ENCODE results near the gene GPHA2.

Gene GPHA2

DNA sequence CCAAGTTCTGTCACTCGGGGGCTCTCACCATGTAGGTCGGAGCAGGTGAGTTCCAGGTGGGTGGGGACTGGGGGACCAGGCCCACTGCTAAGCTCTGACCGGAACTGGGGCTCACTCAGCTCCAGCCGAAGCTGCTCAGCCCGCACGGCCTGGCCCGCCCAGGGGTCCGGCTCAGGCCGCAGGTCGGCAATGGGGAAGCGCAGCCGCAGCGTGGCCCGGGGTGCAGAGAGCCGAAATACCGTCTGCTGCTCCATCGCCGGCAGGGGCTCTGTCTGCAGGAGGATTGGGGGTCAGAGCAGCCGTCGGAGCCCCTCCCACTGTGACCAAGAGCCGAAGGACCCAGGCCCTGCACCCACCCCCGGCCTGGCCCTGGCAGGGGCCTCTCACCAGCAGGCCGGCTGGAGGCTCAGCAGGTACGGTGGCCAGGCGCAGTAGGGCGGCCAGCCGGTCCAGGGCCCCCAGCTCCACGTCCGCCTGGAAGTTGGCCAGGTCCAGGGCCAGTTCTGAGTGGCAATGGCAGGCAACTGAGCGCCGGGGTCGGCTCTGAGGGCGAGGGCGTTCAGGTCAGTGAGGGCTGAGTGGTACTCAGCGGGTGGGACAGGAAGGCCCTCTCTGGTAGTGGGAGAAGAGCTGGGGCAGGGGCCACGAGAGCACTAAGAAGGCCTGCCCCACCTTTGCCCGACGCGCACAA, 25.9 kb downstream of the GPHA2 start:
- DNase-seq: no peak
- TF ChIP-seq, protein P1, sequence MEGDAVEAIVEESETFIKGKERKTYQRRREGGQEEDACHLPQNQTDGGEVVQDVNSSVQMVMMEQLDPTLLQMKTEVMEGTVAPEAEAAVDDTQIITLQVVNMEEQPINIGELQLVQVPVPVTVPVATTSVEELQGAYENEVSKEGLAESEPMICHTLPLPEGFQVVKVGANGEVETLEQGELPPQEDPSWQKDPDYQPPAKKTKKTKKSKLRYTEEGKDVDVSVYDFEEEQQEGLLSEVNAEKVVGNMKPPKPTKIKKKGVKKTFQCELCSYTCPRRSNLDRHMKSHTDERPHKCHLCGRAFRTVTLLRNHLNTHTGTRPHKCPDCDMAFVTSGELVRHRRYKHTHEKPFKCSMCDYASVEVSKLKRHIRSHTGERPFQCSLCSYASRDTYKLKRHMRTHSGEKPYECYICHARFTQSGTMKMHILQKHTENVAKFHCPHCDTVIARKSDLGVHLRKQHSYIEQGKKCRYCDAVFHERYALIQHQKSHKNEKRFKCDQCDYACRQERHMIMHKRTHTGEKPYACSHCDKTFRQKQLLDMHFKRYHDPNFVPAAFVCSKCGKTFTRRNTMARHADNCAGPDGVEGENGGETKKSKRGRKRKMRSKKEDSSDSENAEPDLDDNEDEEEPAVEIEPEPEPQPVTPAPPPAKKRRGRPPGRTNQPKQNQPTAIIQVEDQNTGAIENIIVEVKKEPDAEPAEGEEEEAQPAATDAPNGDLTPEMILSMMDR (IDR thresholded peaks at IDR 0.05; ENCODE audit: low read length): no peak
- TF ChIP-seq EZH2phosphoT487 (IDR thresholded peaks at IDR 0.05; ENCODE audit: low read length) (no peak), EZH2 (optimal IDR thresholded peaks at IDR 0.05; ENCODE audit: low read depth, low read length) (no peak)
- Histone ChIP-seq H3K27me3 (replicated peaks; ENCODE audit: insufficient read depth, low read length) (no peaks in the 10 kb centered on the region), H3K9me3 (replicated peaks; ENCODE audit: insufficient read depth, low read length) (no peaks in the 10 kb centered on the region), H3K4me3 (ENCODE audit: low read length) (no peak overlapping the region), H3K9ac (ENCODE audit: low read length) (no peak overlapping the region), H4K20me1 (ENCODE audit: insufficient read depth, low read length) (no peaks in the 10 kb centered on the region), H3K27ac (ENCODE audit: low read length) (no peak overlapping the region), H3K4me2 (ENCODE audit: low read depth, low read length) (no peak overlapping the region), H3K9me2 (replicated peaks; ENCODE audit: insufficient read depth, low read length) (no peaks in the 10 kb centered on the region), H3F3A (ENCODE audit: insufficient read depth, low read length) (no peaks in the 10 kb centered on the region), H3K79me2 (ENCODE audit: low read length) (no peaks in the 10 kb centered on the region), H2AFZ (ENCODE audit: low read length) (no peak overlapping the region), H3K4me1 (ENCODE audit: low read length) (no peaks in the 10 kb centered on the region), H3K36me3 (replicated peaks; ENCODE audit: insufficient read depth, low read length) (no peaks in the 10 kb centered on the region; the same call in 1 of the 2 replicates)

DNA sequence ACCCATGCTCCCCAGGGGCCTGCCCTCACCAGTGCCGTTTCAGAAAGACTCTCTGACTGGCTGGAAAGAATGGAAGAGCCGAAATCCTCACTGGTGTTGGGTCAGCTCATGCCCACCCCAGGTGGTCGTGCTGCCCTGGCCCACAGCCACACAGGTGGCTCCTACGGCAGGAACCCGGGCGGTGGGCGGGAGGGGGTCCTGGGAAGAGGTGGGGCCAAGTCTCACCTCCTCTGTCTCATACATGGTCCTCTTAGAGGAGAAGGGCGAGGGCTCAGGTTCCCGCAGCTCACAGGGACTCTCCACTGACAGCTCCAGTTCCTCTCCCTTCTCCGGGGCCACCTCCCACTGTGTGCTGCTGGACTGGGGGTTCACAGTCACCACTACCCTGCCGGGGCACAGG, 26.9 kb downstream of the GPHA2 start:
- Histone ChIP-seq H3K9me3 (replicated peaks; ENCODE audit: insufficient read depth, low read length) (no peaks in the 10 kb centered on the region), H3F3A (ENCODE audit: insufficient read depth, low read length) (no peaks in the 10 kb centered on the region), H4K20me1 (ENCODE audit: insufficient read depth, low read length) (no peaks in the 10 kb centered on the region), H3K9me2 (replicated peaks; ENCODE audit: insufficient read depth, low read length) (no peaks in the 10 kb centered on the region), H3K9ac (ENCODE audit: low read length) (no peak overlapping the region), H3K4me1 (ENCODE audit: low read length) (no peaks in the 10 kb centered on the region), H2AFZ (ENCODE audit: low read length) (no peak overlapping the region), H3K4me3 (ENCODE audit: low read length) (no peak overlapping the region), H3K27me3 (replicated peaks; ENCODE audit: insufficient read depth, low read length) (no peaks in the 10 kb centered on the region), H3K79me2 (ENCODE audit: low read length) (no peaks in the 10 kb centered on the region), H3K27ac (ENCODE audit: low read length) (no peak overlapping the region), H3K36me3 (replicated peaks; ENCODE audit: insufficient read depth, low read length) (no peaks in the 10 kb centered on the region; the same call in 1 of the 2 replicates), H3K4me2 (ENCODE audit: low read depth, low read length) (no peak overlapping the region)
- no peak for DNase-seq
- no peak for TF ChIP-seq EZH2phosphoT487 (IDR thresholded peaks at IDR 0.05; ENCODE audit: low read length)
- TF ChIP-seq, protein P1 (IDR thresholded peaks at IDR 0.05; ENCODE audit: low read length): no peak
- TF ChIP-seq EZH2 (optimal IDR thresholded peaks at IDR 0.05; ENCODE audit: low read depth, low read length): no peak

DNA sequence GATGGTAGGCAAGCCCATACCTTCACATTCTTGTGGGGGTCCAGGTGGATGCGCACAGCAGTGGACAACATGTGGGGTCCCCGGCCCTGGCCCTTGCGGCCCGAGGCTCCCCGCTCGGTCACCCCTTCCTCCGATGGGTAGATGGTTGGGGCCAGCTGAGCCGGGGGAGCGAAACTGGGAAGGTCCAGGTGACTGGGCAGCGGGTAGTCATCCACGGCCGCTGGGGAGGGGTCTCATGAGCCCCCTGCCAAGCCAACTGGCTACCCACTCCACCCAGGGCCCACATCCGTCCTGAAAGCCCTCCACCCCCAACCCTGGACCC, 29.4 kb downstream of the GPHA2 start:
- Histone ChIP-seq H3F3A (ENCODE audit: insufficient read depth, low read length) (no peaks in the 10 kb centered on the region), H3K9ac (ENCODE audit: low read length) (no peak overlapping the region), H3K27ac (ENCODE audit: low read length) (no peak overlapping the region), H3K4me1 (ENCODE audit: low read length) (no peaks in the 10 kb centered on the region), H3K4me2 (ENCODE audit: low read depth, low read length) (no peak overlapping the region), H4K20me1 (ENCODE audit: insufficient read depth, low read length) (no peaks in the 10 kb centered on the region), H3K27me3 (replicated peaks; ENCODE audit: insufficient read depth, low read length) (no peaks in the 10 kb centered on the region), H3K4me3 (ENCODE audit: low read length) (no peak overlapping the region), H3K9me2 (replicated peaks; ENCODE audit: insufficient read depth, low read length) (no peaks in the 10 kb centered on the region), H3K79me2 (ENCODE audit: low read length) (no peaks in the 10 kb centered on the region), H3K9me3 (replicated peaks; ENCODE audit: insufficient read depth, low read length) (no peaks in the 10 kb centered on the region), H3K36me3 (replicated peaks; ENCODE audit: insufficient read depth, low read length) (no peaks in the 10 kb centered on the region; the same call in 1 of the 2 replicates), H2AFZ (ENCODE audit: low read length) (no peak overlapping the region)
- DNase-seq: no peak
- TF ChIP-seq EZH2phosphoT487 (IDR thresholded peaks at IDR 0.05; ENCODE audit: low read length): no peak
- TF ChIP-seq EZH2 (optimal IDR thresholded peaks at IDR 0.05; ENCODE audit: low read depth, low read length): no peak
- TF ChIP-seq, protein P1 (IDR thresholded peaks at IDR 0.05; ENCODE audit: low read length): no peak
